Endothelial cell of umbilical vein (primary cell): ENCODE measurements around the gene IL16.

ENCODE experiments used
- EZH2 ChIP-seq: IDR thresholded peaks from 2 replicates; pipeline ENCODE4 v1.6.1; 2012; ENCODE audit warnings: borderline replicate concordance, low read depth, mild to moderate bottlenecking, moderate library complexity, low read length, inconsistent platforms; ENCODE audit not compliant: severe bottlenecking
- POLR2A ChIP-seq: IDR thresholded peaks from 2 replicates; pipeline ENCODE4 v1.6.1; 2012; ENCODE audit warnings: low read depth, mild to moderate bottlenecking, control low read depth, low read length
- POLR2AphosphoS5 ChIP-seq: IDR thresholded peaks from 2 replicates; pipeline ENCODE4 v1.6.1; 2012; ENCODE audit warnings: low read depth, mild to moderate bottlenecking, control low read depth, low read length, moderate library complexity; ENCODE audit not compliant: insufficient read depth
- TF ChIP-seq, protein P1 (sequence below), 2 donors: IDR thresholded peaks; 1 replicate in 1 of 2; 2 replicates in 1 of 2; pipeline ENCODE4 v1.5.1; 2011; ENCODE audit warnings: low read length in 2 of 2, mild to moderate bottlenecking in 2 of 2, moderate library complexity in 2 of 2, control low read depth in 1 of 2, inconsistent platforms in 1 of 2, low read depth in 1 of 2; ENCODE audit not compliant: insufficient read depth in 1 of 2; ENCODE audit errors: extremely low read depth in 1 of 2

DNA sequence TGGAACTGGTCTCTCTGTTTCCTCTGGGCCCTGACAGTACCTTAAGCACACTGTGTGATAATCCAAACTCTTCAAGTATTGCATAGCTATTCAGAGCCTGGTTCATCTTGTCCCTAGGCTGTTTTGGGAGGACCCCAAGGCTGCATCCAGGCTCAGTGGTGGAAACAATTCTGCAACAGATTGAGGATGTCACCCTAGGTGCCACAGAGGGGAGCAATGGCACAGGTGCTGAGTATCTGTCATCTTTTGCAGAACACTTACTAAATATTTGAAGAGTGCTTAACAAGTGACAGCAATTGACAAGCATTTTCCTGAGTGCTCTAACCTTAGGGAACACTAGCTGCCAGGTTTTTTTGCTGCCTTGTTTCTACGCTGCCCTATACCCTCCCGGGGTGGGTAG, 99.5 kb downstream of the IL16 start:
- TF ChIP-seq, protein P1, sequence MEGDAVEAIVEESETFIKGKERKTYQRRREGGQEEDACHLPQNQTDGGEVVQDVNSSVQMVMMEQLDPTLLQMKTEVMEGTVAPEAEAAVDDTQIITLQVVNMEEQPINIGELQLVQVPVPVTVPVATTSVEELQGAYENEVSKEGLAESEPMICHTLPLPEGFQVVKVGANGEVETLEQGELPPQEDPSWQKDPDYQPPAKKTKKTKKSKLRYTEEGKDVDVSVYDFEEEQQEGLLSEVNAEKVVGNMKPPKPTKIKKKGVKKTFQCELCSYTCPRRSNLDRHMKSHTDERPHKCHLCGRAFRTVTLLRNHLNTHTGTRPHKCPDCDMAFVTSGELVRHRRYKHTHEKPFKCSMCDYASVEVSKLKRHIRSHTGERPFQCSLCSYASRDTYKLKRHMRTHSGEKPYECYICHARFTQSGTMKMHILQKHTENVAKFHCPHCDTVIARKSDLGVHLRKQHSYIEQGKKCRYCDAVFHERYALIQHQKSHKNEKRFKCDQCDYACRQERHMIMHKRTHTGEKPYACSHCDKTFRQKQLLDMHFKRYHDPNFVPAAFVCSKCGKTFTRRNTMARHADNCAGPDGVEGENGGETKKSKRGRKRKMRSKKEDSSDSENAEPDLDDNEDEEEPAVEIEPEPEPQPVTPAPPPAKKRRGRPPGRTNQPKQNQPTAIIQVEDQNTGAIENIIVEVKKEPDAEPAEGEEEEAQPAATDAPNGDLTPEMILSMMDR (IDR thresholded peaks at IDR 0.05; ENCODE audit: extremely low read depth in 1 of 2, insufficient read depth in 1 of 2, low read depth in 1 of 2, low read length in 2 of 2): no peak
- TF ChIP-seq POLR2AphosphoS5 (no peak), POLR2A (no peak), EZH2 (no peak)
